Lung (tissue), 12 donors: ENCODE data around the gene EXPH5. TPM values are rescaled to one million over a fixed set of nuclear protein-coding genes. Genes with fewer than 3 reads are reported as not detected.

Experiments used
- ATAC-seq: fragments of 200-7000 bp; cut with Tn5 transposase; one replicate; pipeline ENCODE4 v1.9.1; 2020; ENCODE audit warnings: moderate number of reproducible peaks; ENCODE audit not compliant: insufficient read depth, low FRiP score
- DNase-seq, 3 donors: peaks; one replicate each; pipeline ENCODE4 v3.0.0-alpha.2; 2013 to 2017
- H3K27ac ChIP-seq, 2 donors: one replicate each; pipeline ENCODE4 v1.5.1; 2013; ENCODE audit warnings: mild to moderate bottlenecking in 2 of 2, moderate library complexity in 2 of 2, control low read depth in 1 of 2, inconsistent platforms in 1 of 2, low read depth in 1 of 2, low read length in 1 of 2
- H3K27me3 ChIP-seq, 3 donors: one replicate each; pipeline ENCODE4 v1.5.1; 2013; ENCODE audit warnings: low read length in 2 of 3; ENCODE audit not compliant: control insufficient read depth in 3 of 3, insufficient read depth in 3 of 3
- H3K36me3 ChIP-seq, 4 donors: one replicate each; pipeline ENCODE4 v1.5.1; 2013; ENCODE audit warnings: low read length in 4 of 4, mild to moderate bottlenecking in 1 of 4, moderate library complexity in 1 of 4; ENCODE audit not compliant: control insufficient read depth in 4 of 4, insufficient read depth in 4 of 4
- H3K4me1 ChIP-seq, 5 donors: one replicate each; pipeline ENCODE4 v1.5.1; 2013; ENCODE audit warnings: low read length in 5 of 5, mild to moderate bottlenecking in 2 of 5, moderate library complexity in 1 of 5; ENCODE audit not compliant: control insufficient read depth in 5 of 5, insufficient read depth in 5 of 5
- H3K4me3 ChIP-seq: one replicate; pipeline ENCODE4 v1.5.1; 2013; ENCODE audit warnings: mild to moderate bottlenecking, control low read depth, moderate library complexity
- H3K9ac ChIP-seq, 2 donors: one replicate each; pipeline ENCODE4 v1.5.1; 2013; ENCODE audit warnings: low read length in 2 of 2, control low read depth in 1 of 2; ENCODE audit not compliant: insufficient read depth in 1 of 2
- H3K9me3 ChIP-seq, 4 donors: one replicate each; pipeline ENCODE4 v1.5.1; 2013; ENCODE audit warnings: low read length in 3 of 4, mild to moderate bottlenecking in 1 of 4, moderate library complexity in 1 of 4; ENCODE audit not compliant: control insufficient read depth in 4 of 4, insufficient read depth in 3 of 4
- CTCF ChIP-seq: IDR thresholded peaks from 2 replicates; pipeline ENCODE4 v1.5.1; 2012; ENCODE audit warnings: mild to moderate bottlenecking; ENCODE audit errors: control extremely low read depth, extremely low read depth
- WGBS, 2 donors: extraction: QIAGEN DNeasy Blood & Tissue Kit; methylation state at CpG; one replicate each; pipeline ENCODE4 v1.1.7; 2013; 5-methylcytosine and 5-hydroxymethylcytosine counted together
- polyA plus RNA-seq, 2 donors: library from polyadenylated mRNA; stranded (reverse); fragments of 200-250 nt; gene quantifications; one replicate each; pipeline ENCODE4 v1.2.1, GENCODE V29; 2013
- total RNA-seq, 2 donors: library from RNA; depleted of rRNA in 1 of 2; stranded (reverse); fragments of >200 nt in 1 of 2; gene quantifications; one replicate each; pipeline ENCODE4 v1.2.1, GENCODE V29; 2014 to 2021
- donor health status: control.
- donor health status: control.
- donor health status: Bipolar disorder and iron deficiency.
- donor health status: healthy.
- donor health status: DM: yes; HTN: yes; CAD: no.

EXPH5 gene
- total and polyA plus RNA-seq, 4 donors: 1.1 to 28.8 (median 15.2) TPM

GRCh38 chr11:108551651-108552462, 41.7 kb downstream of the EXPH5 start:
- H3K4me3 ChIP-seq: no peak overlapping the region
- no peak overlapping the region for H3K9ac ChIP-seq
- no peaks in the 10 kb centered on the region for H3K36me3 ChIP-seq
- no peaks in the 10 kb centered on the region for H3K9me3 ChIP-seq
- whole genome bisulfite sequencing, 2 donors: 45 to 69% methylated on average over 10 of the region's 10 CpGs
- peaks cover 0 to 10% (median 4%) of the 10 kb centered on the region in 5 donors for H3K4me1 ChIP-seq
- H3K27me3 ChIP-seq: no peaks in the 10 kb centered on the region
- no peak for TF ChIP-seq CTCF
- H3K27ac ChIP-seq: peak overlapping the region in 1 of 2 donors; percentile 64
- ATAC-seq (no peak), DNase-seq (peak; percentile 53 to 89 (median 85))

GRCh38 chr11:108549319-108549885, 44.2 kb downstream of the EXPH5 start:
- no peaks in the 10 kb centered on the region for H3K27me3 ChIP-seq
- TF ChIP-seq CTCF: no peak
- no peak overlapping the region for H3K9ac ChIP-seq
- H3K4me1 ChIP-seq: peaks cover 0 to 10% (median 4%) of the 10 kb centered on the region in 5 donors
- no peak overlapping the region for H3K27ac ChIP-seq
- WGBS, 2 donors: 76 to 77% methylated on average over 3 of the region's 3 CpGs
- DNase-seq: no peak
- no peak for ATAC-seq
- H3K36me3 ChIP-seq: no peaks in the 10 kb centered on the region
- H3K9me3 ChIP-seq: no peaks in the 10 kb centered on the region
- no peak overlapping the region for H3K4me3 ChIP-seq

GRCh38 chr11:108545909-108546501, 47.6 kb downstream of the EXPH5 start:
- Histone ChIP-seq H3K9me3 (no peaks in the 10 kb centered on the region), H3K4me1 (peaks cover 0 to 2% (median 0%) of the 10 kb centered on the region in 5 donors), H3K27me3 (no peaks in the 10 kb centered on the region), H3K4me3 (no peak overlapping the region), H3K27ac (no peak overlapping the region), H3K9ac (no peak overlapping the region), H3K36me3 (no peaks in the 10 kb centered on the region)
- WGBS, 2 donors: 83 to 85% methylated on average over 5 of the region's 5 CpGs
- no peak for DNase-seq
- TF ChIP-seq CTCF: no peak
- ATAC-seq: no peak
